HG03060 (cell line): ENCODE measurements around the gene HIRA.

ENCODE experiments used
- ATAC-seq: cut with Tn5 transposase; IDR thresholded peaks from one replicate; pipeline ENCODE4 v1.9.1; 2021; ENCODE audit warnings: low read depth, moderate number of reproducible peaks; ENCODE audit not compliant: unreplicated experiment

The HIRA gene

GRCh38 chr22:19412923-19413322 is 18.6 kb downstream of the HIRA start:
- no peak for ATAC-seq

DNA sequence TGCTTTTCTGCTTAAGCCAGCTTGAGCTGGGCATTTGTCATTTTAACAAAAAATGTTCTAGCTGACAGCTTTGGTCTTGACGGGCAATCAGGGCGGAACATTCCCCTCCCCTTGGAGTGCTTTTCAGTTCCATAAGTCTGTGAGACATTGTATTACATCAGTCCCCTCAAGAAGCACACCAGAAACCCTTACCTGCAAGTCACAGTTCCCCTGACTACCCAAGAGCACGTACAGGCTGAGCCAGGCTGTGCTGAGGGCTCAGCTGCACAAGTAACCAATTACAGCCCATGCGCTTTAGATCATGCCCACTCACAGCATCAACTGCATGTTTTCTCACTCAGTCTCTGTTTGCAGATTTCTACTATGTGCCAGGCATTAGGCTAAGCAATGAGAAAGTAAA is 19.1 kb downstream of the HIRA start:
- ATAC-seq, result no peak

- ATAC-seq, result no peak
Measured at GRCh38 chr22:19411690-19412045, 19.9 kb downstream of the HIRA start.

GRCh38 chr22:19410941-19411689 is 20.4 kb downstream of the HIRA start:
- ATAC-seq, result no peak

GRCh38 chr22:19407649-19408606 is 23.6 kb downstream of the HIRA start:
- no peak for ATAC-seq

- no peak for ATAC-seq
Measured at GRCh38 chr22:19406846-19407245, 24.7 kb downstream of the HIRA start.

DNA sequence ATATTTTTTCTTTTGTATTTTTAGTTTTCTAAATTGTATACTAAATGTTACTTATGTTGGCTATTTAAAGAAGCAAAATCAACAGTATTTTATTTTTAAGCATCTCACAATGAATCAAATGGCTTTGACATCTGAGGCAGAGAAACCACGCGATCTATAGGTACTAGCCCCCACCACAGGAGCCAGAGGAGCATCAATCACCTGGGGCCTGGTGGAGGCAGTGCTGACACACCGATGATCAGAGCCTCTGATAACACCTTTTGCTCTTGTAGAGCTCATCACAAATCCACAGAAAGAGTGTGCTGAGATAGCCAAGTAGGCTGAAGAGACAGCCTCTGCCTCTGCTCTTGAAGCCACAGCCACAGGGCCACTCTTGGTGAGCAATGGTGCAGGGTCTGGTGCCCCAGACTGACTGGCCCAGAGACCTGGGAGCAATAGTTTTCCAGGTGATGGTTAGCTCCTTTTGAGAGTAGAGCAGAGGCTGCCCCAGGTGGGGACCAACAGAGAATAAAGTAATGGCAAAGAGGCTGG is 25.2 kb downstream of the HIRA start:
- ATAC-seq, result no peak

- no peak for ATAC-seq
Measured at GRCh38 chr22:19405652-19406051, 25.9 kb downstream of the HIRA start.

GRCh38 chr22:19405133-19405532 is 26.4 kb downstream of the HIRA start:
- ATAC-seq, result no peak

DNA sequence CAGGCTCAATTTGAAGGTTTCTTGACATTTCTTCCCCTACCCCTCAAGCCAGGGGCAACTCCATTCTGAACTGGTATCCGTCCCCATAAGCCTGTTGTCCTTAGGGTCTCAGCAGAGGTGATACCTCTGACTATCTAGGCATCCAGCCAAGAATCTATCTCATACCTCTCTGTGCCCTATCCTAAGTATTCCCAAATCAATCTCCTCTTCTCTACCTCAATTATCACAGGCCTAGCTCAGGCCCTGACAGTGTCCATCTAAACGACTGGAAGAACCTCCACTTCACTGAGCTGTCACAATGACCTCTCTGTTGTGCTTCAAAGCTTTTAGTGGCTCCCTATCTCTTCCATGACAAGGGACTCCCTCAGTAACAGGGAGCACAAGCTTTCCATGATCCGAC is 26.9 kb downstream of the HIRA start:
- no peak for ATAC-seq

- no peak for ATAC-seq
Measured at GRCh38 chr22:19402642-19403191, 28.8 kb downstream of the HIRA start.

- ATAC-seq, result no peak
Measured at GRCh38 chr22:19401483-19401882, 30.1 kb downstream of the HIRA start.

DNA sequence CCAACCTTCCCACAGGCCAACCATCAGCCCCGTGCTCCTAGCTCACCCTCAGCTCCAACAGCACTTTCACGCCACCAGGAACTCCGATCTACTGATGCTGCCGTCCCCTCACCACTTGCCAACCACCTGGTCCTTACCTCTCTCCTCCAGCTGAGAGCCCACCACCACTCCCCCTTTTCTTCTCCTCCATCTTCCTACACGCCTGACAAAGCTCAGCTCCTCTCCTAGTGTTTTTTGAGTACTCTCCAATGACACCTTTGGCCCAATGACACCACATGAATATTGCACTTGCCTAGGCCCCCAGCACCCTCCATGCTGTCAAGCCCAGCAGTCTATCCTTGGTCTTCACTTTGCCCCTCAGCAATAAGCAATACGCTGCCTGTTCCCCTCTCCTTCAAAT is 30.7 kb downstream of the HIRA start:
- ATAC-seq, result no peak

DNA sequence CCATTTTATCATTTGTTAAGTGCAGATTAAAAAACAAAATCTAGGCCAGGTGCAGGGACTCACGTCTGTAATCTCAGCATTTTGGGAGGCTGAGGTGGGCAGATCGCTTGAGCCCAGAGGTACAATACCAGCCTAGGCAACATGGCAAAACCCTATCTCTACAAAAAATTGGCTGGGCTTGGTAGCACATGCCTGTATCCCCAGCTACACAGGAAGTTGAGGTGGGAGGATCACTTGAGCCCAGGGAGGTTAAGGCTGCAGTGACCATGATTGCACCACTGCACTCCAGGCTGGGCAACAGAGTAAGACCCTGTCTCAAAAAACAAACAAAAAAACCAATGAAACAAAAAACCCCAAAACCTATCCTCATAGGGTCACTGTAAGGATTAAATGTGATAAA is 32.9 kb downstream of the HIRA start:
- no peak for ATAC-seq

- ATAC-seq, result no peak
Measured at GRCh38 chr22:19398206-19398605, 33.3 kb downstream of the HIRA start.

DNA sequence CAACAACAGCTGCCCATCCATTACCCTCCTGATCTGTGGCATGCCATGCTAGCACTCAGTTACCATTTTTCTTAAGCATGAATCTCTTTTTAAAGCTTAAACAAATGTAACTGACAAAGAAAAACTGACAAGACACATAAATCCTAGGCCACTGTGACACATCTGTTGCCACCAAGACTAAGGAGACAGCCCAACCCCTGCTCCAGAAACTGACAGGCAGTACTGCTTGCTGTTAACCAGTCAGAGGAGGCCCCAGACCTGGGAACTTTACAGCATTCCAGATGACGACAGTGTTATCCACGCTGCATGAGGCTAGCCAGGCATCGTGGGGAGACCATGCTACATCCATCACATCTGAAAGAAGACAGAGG is 33.8 kb downstream of the HIRA start:
- ATAC-seq, result no peak

GRCh38 chr22:19396934-19397733 is 34.4 kb downstream of the HIRA start:
- no peak for ATAC-seq

- ATAC-seq, result no peak
Measured at GRCh38 chr22:19396561-19396933, 35.0 kb downstream of the HIRA start.

- no peak for ATAC-seq
Measured at GRCh38 chr22:19395276-19395675, 36.3 kb downstream of the HIRA start.

- no peak for ATAC-seq
Measured at GRCh38 chr22:19394274-19395050, 37.1 kb downstream of the HIRA start.
